Measurements from ENCODE around the gene DGKB. TPM values are rescaled to one million over a fixed set of nuclear protein-coding genes. Genes with fewer than 3 reads are reported as not detected.

Gene DGKB
- total and polyA plus RNA-seq, 12 donors, result 0.07 to 5.8 (median 1.5) TPM; not detected in 3

DNA sequence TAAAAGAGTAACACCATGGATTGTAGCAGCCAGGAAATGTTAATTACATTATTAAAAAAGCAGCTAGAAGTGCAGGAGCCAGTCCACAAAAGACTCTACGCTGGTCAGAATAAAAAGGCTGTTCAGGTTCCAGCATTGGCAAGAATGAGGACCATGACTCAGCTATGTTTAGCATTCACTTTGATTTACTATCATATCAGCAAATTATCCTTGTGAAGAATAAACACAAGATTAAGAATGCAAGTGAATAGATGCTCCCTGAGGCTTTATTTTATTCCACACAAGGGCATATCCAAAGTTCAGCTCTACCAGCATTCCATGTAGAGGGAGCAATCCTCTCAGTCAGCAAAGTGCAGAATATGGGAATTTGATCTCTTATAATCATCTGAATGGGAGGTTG lies 13.6 kb downstream of the DGKB start:
- no peak overlapping the region for H3K4me3 ChIP-seq
- H3K36me3 ChIP-seq (replicated peaks in 1 of 2), result no peaks in the 10 kb centered on the region
- no peak for DNase-seq
- H3K9me3 ChIP-seq (replicated peaks in 1 of 3), result no peaks in the 10 kb centered on the region
- WGBS, 4 donors, result 25 to 60% (median 41%) methylated on average over 1 of the region's 1 CpG
- TF ChIP-seq, protein P1, sequence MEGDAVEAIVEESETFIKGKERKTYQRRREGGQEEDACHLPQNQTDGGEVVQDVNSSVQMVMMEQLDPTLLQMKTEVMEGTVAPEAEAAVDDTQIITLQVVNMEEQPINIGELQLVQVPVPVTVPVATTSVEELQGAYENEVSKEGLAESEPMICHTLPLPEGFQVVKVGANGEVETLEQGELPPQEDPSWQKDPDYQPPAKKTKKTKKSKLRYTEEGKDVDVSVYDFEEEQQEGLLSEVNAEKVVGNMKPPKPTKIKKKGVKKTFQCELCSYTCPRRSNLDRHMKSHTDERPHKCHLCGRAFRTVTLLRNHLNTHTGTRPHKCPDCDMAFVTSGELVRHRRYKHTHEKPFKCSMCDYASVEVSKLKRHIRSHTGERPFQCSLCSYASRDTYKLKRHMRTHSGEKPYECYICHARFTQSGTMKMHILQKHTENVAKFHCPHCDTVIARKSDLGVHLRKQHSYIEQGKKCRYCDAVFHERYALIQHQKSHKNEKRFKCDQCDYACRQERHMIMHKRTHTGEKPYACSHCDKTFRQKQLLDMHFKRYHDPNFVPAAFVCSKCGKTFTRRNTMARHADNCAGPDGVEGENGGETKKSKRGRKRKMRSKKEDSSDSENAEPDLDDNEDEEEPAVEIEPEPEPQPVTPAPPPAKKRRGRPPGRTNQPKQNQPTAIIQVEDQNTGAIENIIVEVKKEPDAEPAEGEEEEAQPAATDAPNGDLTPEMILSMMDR (IDR thresholded peaks at IDR 0.05), result no peak
- TF ChIP-seq POLR2A (IDR thresholded peaks at IDR 0.05), result no peak
- H3K27ac ChIP-seq, result no peak overlapping the region
- H3K27me3 ChIP-seq, result no peaks in the 10 kb centered on the region
- H3K4me1 ChIP-seq (replicated peaks in 1 of 2), result no peaks in the 10 kb centered on the region
- intact Hi-C loops (cut with DNase I), result no loop called here

DNA sequence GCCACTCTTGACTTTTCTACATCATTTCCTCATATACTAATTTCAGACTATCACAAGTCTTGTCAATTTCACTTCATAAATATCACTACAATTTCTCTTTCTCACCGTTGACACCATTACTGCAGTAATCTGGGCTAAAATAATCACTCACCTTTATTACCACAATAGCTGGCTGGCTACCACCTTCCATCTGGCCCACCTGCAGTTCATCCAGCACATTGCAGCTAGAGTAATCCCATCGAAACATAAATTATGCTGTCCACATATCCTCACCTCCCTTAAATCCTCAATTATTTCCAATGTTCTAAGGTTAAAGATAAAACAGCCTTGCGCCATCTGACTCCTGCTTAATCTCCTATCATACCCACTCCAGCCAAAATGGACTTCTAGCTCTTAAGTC lies 16.0 kb downstream of the DGKB start:
- Histone ChIP-seq H3K36me3 (replicated peaks in 1 of 2) (no peaks in the 10 kb centered on the region), H3K9me3 (replicated peaks in 1 of 3) (no peaks in the 10 kb centered on the region), H3K4me3 (no peak overlapping the region), H3K27ac (no peak overlapping the region), H3K4me1 (replicated peaks in 1 of 2) (no peaks in the 10 kb centered on the region), H3K27me3 (no peaks in the 10 kb centered on the region)
- 82 to 87% (median 86%) methylated on average over 3 of the region's 3 CpGs for WGBS, 4 donors
- no peak for DNase-seq
- no peak for TF ChIP-seq POLR2A (IDR thresholded peaks at IDR 0.05)
- TF ChIP-seq, protein P1 (IDR thresholded peaks at IDR 0.05), result no peak
- intact Hi-C loops (cut with DNase I), result no loop called here

DNA sequence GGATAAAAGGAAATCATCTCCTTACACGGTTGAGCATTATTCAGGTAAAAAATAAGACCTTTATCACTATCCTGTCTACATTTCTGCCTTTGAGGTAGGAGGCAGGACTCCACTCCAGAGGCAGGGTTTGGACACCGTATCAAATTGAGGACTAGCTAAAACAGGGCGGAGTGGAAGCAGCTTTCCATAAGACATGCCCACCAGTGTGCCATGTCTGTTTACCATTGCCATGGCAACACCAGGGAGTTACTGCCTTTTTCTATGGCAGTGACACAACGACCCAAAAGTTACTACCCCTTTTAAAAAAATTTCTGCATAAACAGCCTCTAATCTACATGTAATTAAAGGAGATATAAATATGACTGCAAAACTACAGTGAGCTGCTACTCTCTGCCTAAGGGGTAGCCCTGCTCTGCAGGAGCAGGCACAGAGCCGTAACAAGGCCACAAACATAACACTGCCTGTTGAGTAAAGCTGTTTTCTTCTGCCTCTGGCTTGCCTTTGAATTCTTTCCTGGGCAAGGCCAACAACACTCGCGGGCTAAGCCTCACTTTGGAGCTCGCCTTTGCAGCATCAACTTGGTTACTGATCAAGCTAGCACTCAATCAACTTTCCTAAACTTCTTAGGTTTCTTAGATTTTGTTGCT lies 26.5 kb downstream of the DGKB start:
- WGBS, 4 donors, result 62 to 69% (median 65%) methylated on average over 8 of the region's 8 CpGs

DNA sequence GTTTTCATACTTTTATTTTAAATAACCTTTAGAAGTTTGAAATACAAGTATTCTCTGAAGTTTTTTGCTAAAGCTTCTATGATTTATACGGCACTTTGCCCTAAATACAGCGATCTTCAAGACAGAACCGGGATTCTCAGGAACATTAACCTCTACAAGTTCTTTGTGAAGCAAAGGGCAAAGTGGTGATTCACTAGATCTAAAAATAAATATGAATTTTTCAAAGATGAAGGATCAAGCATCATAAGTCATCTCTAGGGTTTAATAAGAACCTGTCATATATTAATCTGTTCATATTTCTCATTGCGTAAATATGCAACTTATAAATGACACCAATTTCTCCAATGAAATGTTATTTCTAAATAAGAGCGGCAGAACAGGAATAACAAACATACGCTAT lies 30.7 kb downstream of the DGKB start:
- no peak for DNase-seq
- Histone ChIP-seq H3K27me3 (no peaks in the 10 kb centered on the region), H3K4me1 (replicated peaks in 1 of 2) (no peaks in the 10 kb centered on the region), H3K36me3 (replicated peaks in 1 of 2) (no peaks in the 10 kb centered on the region), H3K9me3 (replicated peaks in 1 of 3) (no peaks in the 10 kb centered on the region), H3K27ac (no peak overlapping the region), H3K4me3 (no peak overlapping the region)
- intact Hi-C loops (cut with DNase I), result no loop called here
- 59 to 72% (median 66%) methylated on average over 6 of the region's 6 CpGs for WGBS, 4 donors
- TF ChIP-seq, protein P1 (IDR thresholded peaks at IDR 0.05), result no peak
- no peak for TF ChIP-seq POLR2A (IDR thresholded peaks at IDR 0.05)

More for the DNA sequence above, 26.5 kb downstream of the DGKB start:
- intact Hi-C loops (cut with DNase I), result no loop called here
- DNase-seq, result no peak
- TF ChIP-seq, protein P1 (IDR thresholded peaks at IDR 0.05), result no peak
- TF ChIP-seq POLR2A (IDR thresholded peaks at IDR 0.05), result no peak
- Histone ChIP-seq H3K36me3 (replicated peaks in 1 of 2) (no peaks in the 10 kb centered on the region), H3K27ac (no peak overlapping the region), H3K4me1 (replicated peaks in 1 of 2) (no peaks in the 10 kb centered on the region), H3K4me3 (no peak overlapping the region), H3K27me3 (no peaks in the 10 kb centered on the region), H3K9me3 (replicated peaks in 1 of 3) (no peaks in the 10 kb centered on the region)

Measured in adrenal gland (tissue), 12 donors.